ENCODE results near the gene SMCO2.

DNA sequence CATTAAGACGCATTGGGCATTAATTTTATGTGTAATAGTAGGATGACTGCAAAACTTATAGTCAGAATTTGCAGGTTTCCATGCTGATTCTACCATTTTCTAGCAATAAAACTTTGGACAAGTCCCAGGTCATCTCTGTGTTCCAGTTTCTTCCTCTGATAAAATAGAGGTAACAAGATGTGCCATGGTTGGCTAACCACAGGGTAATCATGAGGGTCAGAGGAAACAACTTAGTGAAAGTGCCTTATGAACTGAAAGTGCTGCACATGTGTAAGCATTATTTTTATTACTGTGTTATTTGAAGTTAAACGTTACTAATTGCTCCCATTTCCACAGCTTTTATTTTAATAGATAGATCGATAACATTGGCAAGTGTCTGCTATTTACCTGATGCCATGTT, 21.1 kb downstream of the SMCO2 start:
- TF ChIP-seq, protein P1, sequence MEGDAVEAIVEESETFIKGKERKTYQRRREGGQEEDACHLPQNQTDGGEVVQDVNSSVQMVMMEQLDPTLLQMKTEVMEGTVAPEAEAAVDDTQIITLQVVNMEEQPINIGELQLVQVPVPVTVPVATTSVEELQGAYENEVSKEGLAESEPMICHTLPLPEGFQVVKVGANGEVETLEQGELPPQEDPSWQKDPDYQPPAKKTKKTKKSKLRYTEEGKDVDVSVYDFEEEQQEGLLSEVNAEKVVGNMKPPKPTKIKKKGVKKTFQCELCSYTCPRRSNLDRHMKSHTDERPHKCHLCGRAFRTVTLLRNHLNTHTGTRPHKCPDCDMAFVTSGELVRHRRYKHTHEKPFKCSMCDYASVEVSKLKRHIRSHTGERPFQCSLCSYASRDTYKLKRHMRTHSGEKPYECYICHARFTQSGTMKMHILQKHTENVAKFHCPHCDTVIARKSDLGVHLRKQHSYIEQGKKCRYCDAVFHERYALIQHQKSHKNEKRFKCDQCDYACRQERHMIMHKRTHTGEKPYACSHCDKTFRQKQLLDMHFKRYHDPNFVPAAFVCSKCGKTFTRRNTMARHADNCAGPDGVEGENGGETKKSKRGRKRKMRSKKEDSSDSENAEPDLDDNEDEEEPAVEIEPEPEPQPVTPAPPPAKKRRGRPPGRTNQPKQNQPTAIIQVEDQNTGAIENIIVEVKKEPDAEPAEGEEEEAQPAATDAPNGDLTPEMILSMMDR (IDR thresholded peaks at IDR 0.05; ENCODE audit: low read depth, low read length, missing input control), result no peak
- no peak for TF ChIP-seq JUND (IDR thresholded peaks at IDR 0.05)
- no peak for TF ChIP-seq GABPA (IDR thresholded peaks at IDR 0.05 in 1 of 2, conservative IDR thresholded peaks at IDR 0.05 in 1 of 2)
- TF ChIP-seq, protein P2, sequence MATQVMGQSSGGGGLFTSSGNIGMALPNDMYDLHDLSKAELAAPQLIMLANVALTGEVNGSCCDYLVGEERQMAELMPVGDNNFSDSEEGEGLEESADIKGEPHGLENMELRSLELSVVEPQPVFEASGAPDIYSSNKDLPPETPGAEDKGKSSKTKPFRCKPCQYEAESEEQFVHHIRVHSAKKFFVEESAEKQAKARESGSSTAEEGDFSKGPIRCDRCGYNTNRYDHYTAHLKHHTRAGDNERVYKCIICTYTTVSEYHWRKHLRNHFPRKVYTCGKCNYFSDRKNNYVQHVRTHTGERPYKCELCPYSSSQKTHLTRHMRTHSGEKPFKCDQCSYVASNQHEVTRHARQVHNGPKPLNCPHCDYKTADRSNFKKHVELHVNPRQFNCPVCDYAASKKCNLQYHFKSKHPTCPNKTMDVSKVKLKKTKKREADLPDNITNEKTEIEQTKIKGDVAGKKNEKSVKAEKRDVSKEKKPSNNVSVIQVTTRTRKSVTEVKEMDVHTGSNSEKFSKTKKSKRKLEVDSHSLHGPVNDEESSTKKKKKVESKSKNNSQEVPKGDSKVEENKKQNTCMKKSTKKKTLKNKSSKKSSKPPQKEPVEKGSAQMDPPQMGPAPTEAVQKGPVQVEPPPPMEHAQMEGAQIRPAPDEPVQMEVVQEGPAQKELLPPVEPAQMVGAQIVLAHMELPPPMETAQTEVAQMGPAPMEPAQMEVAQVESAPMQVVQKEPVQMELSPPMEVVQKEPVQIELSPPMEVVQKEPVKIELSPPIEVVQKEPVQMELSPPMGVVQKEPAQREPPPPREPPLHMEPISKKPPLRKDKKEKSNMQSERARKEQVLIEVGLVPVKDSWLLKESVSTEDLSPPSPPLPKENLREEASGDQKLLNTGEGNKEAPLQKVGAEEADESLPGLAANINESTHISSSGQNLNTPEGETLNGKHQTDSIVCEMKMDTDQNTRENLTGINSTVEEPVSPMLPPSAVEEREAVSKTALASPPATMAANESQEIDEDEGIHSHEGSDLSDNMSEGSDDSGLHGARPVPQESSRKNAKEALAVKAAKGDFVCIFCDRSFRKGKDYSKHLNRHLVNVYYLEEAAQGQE (IDR thresholded peaks at IDR 0.05), result no peak
- no peak for TF ChIP-seq TAF1 (conservative IDR thresholded peaks at IDR 0.05)
- no peak for TF ChIP-seq HNF4A (conservative IDR thresholded peaks at IDR 0.05)
- TF ChIP-seq, protein P3, sequence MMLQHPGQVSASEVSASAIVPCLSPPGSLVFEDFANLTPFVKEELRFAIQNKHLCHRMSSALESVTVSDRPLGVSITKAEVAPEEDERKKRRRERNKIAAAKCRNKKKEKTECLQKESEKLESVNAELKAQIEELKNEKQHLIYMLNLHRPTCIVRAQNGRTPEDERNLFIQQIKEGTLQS (IDR thresholded peaks at IDR 0.05), result no peak
- TF ChIP-seq, protein P4, sequence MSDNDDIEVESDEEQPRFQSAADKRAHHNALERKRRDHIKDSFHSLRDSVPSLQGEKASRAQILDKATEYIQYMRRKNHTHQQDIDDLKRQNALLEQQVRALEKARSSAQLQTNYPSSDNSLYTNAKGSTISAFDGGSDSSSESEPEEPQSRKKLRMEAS (IDR thresholded peaks at IDR 0.05), result no peak
- TF ChIP-seq, protein P5, sequence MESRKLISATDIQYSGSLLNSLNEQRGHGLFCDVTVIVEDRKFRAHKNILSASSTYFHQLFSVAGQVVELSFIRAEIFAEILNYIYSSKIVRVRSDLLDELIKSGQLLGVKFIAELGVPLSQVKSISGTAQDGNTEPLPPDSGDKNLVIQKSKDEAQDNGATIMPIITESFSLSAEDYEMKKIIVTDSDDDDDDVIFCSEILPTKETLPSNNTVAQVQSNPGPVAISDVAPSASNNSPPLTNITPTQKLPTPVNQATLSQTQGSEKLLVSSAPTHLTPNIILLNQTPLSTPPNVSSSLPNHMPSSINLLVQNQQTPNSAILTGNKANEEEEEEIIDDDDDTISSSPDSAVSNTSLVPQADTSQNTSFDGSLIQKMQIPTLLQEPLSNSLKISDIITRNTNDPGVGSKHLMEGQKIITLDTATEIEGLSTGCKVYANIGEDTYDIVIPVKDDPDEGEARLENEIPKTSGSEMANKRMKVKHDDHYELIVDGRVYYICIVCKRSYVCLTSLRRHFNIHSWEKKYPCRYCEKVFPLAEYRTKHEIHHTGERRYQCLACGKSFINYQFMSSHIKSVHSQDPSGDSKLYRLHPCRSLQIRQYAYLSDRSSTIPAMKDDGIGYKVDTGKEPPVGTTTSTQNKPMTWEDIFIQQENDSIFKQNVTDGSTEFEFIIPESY (IDR thresholded peaks at IDR 0.05), result no peak
- TF ChIP-seq RAD21 (IDR thresholded peaks at IDR 0.05), result no peak
- no peak for TF ChIP-seq FOXA1 (IDR thresholded peaks at IDR 0.05)
- no peak for TF ChIP-seq FOXA2 (IDR thresholded peaks at IDR 0.05)
- no peak for TF ChIP-seq EGR1 (IDR thresholded peaks at IDR 0.05; ENCODE audit: low read depth in 2 of 2)

All from liver (tissue), 3 donors.